OCI-LY1 (cell line): ENCODE measurements around the gene NR6A1.

Source experiments
- H2AFZ ChIP-seq: fragments of 200-600 bp; sonication (generic), shearing (Covaris generic); 2 replicates; pipeline ENCODE4 v1.6.0; 2014; ENCODE audit warnings: antibody characterized with exemption, mild to moderate bottlenecking, low read length
- H3F3A ChIP-seq: fragments of 200-600 bp; sonication (generic), shearing (Covaris generic); 2 replicates; pipeline ENCODE4 v1.6.0; 2014; ENCODE audit warnings: mild to moderate bottlenecking, antibody characterized with exemption, low read length, moderate library complexity; ENCODE audit not compliant: insufficient read depth
- H3K27ac ChIP-seq: fragments of 200-600 bp; sonication (generic); 2 replicates; pipeline ENCODE4 v1.5.1; 2014; ENCODE audit warnings: low read length, mixed run types, mild to moderate bottlenecking, low read depth; ENCODE audit not compliant: poor library complexity, severe bottlenecking
- H3K27me3 ChIP-seq: fragments of 200-600 bp; sonication (generic); 2 replicates; pipeline ENCODE4 v1.6.0; 2014; ENCODE audit warnings: antibody characterized with exemption, mild to moderate bottlenecking, low read length, moderate library complexity; ENCODE audit not compliant: insufficient read depth
- H3K36me3 ChIP-seq: fragments of 200-600 bp; sonication (generic); 2 replicates; pipeline ENCODE4 v1.6.1; 2014; ENCODE audit warnings: mild to moderate bottlenecking, antibody characterized with exemption, low read length, moderate library complexity, mixed read lengths; ENCODE audit not compliant: insufficient read depth
- H3K4me1 ChIP-seq: fragments of 200-600 bp; sonication (generic); 2 replicates; pipeline ENCODE4 v1.5.1; 2014; ENCODE audit warnings: mild to moderate bottlenecking, low read length, moderate library complexity; ENCODE audit not compliant: insufficient read depth, severe bottlenecking
- H3K4me2 ChIP-seq: fragments of 200-600 bp; sonication (generic), shearing (Covaris generic); 2 replicates; pipeline ENCODE4 v1.6.1; 2014; ENCODE audit warnings: low read length
- H3K4me3 ChIP-seq: fragments of 200-600 bp; sonication (generic); 2 replicates; pipeline ENCODE4 v1.5.1; 2014; ENCODE audit warnings: low read length, low read depth, mild to moderate bottlenecking, mixed read lengths; ENCODE audit not compliant: poor library complexity, severe bottlenecking
- H3K79me2 ChIP-seq: fragments of 200-600 bp; shearing (Covaris generic); 2 replicates; pipeline ENCODE4 v1.6.1; 2016; ENCODE audit warnings: mixed run types, low read length, mixed read lengths; ENCODE audit not compliant: insufficient read depth
- H3K9ac ChIP-seq: fragments of 200-600 bp; sonication (generic), shearing (Covaris generic); 2 replicates; pipeline ENCODE4 v1.6.1; 2014; ENCODE audit warnings: mild to moderate bottlenecking, low read length, mixed read lengths
- H3K9me2 ChIP-seq: fragments of 200-600 bp; sonication (generic), shearing (Covaris generic); 2 replicates; pipeline ENCODE4 v1.6.1; 2014; ENCODE audit warnings: low read depth, mild to moderate bottlenecking, low read length, mixed read lengths
- H3K9me3 ChIP-seq: fragments of 200-600 bp; shearing (Covaris generic); 2 replicates; pipeline ENCODE4 v1.6.1; 2014; ENCODE audit warnings: low read length, mixed read lengths
- H4K20me1 ChIP-seq: fragments of 200-600 bp; sonication (generic), shearing (Covaris generic); 2 replicates; pipeline ENCODE4 v1.6.0; 2016; ENCODE audit warnings: mild to moderate bottlenecking, low read length; ENCODE audit not compliant: insufficient read depth
- EZH2 ChIP-seq: fragments of 200-600 bp; sonication (generic), shearing (Covaris generic); IDR thresholded peaks from 2 replicates; pipeline ENCODE4 v1.8.0; 2017; ENCODE audit warnings: borderline replicate concordance, mixed run types, mild to moderate bottlenecking, antibody characterized with exemption, low read length, moderate library complexity, mixed read lengths
- TF ChIP-seq, protein P1 (sequence below): fragments of 200-600 bp; sonication (generic), shearing (Covaris generic); IDR thresholded peaks from 2 replicates; pipeline ENCODE4 v1.5.1; 2017; ENCODE audit warnings: mild to moderate bottlenecking, antibody characterized with exemption, low read length, moderate library complexity, mixed read lengths

The NR6A1 gene

DNA sequence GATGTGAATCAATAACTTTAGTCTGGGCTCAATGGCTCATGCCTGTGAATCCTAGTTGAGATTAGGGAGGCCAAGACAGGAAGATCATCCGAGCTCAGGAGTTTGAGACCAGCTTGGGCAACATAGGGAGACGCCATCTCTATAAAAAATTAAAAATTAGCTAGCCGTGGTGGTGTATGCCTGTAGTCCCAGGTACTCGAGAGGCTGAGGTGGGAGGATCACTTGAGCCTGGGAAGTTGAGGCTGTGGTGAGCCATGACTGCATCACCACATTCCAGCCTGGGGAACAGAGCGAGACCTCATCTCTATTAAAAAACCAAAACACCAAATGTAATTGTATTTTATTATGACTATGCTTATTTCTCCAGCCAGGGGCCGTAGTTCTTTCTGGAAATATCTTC lies 194.4 kb downstream of the NR6A1 start:
- Histone ChIP-seq H3K27me3 (no peaks in the 10 kb centered on the region), H3K9me3 (no peaks in the 10 kb centered on the region), H3K9me2 (no peaks in the 10 kb centered on the region), H3K4me1 (no peaks in the 10 kb centered on the region), H3K4me3 (no peak overlapping the region), H2AFZ (no peak overlapping the region), H3F3A (no peaks in the 10 kb centered on the region; the same call in 1 of the 2 replicates), H3K79me2 (no peaks in the 10 kb centered on the region), H3K4me2 (no peak overlapping the region), H4K20me1 (no peaks in the 10 kb centered on the region), H3K27ac (no peak overlapping the region), H3K36me3 (no peaks in the 10 kb centered on the region), H3K9ac (no peak overlapping the region)
- TF ChIP-seq, protein P1, sequence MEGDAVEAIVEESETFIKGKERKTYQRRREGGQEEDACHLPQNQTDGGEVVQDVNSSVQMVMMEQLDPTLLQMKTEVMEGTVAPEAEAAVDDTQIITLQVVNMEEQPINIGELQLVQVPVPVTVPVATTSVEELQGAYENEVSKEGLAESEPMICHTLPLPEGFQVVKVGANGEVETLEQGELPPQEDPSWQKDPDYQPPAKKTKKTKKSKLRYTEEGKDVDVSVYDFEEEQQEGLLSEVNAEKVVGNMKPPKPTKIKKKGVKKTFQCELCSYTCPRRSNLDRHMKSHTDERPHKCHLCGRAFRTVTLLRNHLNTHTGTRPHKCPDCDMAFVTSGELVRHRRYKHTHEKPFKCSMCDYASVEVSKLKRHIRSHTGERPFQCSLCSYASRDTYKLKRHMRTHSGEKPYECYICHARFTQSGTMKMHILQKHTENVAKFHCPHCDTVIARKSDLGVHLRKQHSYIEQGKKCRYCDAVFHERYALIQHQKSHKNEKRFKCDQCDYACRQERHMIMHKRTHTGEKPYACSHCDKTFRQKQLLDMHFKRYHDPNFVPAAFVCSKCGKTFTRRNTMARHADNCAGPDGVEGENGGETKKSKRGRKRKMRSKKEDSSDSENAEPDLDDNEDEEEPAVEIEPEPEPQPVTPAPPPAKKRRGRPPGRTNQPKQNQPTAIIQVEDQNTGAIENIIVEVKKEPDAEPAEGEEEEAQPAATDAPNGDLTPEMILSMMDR: no peak
- no peak for TF ChIP-seq EZH2

- Histone ChIP-seq H3K27ac (no peak overlapping the region), H3K4me3 (no peak overlapping the region), H3F3A (no peaks in the 10 kb centered on the region), H3K27me3 (no peaks in the 10 kb centered on the region), H3K4me1 (no peaks in the 10 kb centered on the region), H3K9ac (no peak overlapping the region), H4K20me1 (no peaks in the 10 kb centered on the region), H3K9me3 (no peaks in the 10 kb centered on the region), H3K36me3 (no peaks in the 10 kb centered on the region), H3K79me2 (no peaks in the 10 kb centered on the region), H3K9me2 (no peaks in the 10 kb centered on the region), H2AFZ (no peak overlapping the region), H3K4me2 (no peak overlapping the region)
- TF ChIP-seq, protein P1: no peak
- no peak for TF ChIP-seq EZH2
Measured at GRCh38 chr9:124574534-124575375, 196.4 kb downstream of the NR6A1 start.

GRCh38 chr9:124570942-124571666 lies 200.0 kb downstream of the NR6A1 start:
- no peak overlapping the region for H3K4me2 ChIP-seq
- H3F3A ChIP-seq: no peaks in the 10 kb centered on the region
- no peaks in the 10 kb centered on the region for H3K9me2 ChIP-seq
- no peaks in the 10 kb centered on the region for H3K4me1 ChIP-seq
- H3K4me3 ChIP-seq: no peak overlapping the region
- no peaks in the 10 kb centered on the region for H3K36me3 ChIP-seq
- H3K79me2 ChIP-seq: no peaks in the 10 kb centered on the region
- H2AFZ ChIP-seq: no peak overlapping the region
- no peak overlapping the region for H3K9ac ChIP-seq
- H3K27me3 ChIP-seq: no peaks in the 10 kb centered on the region
- TF ChIP-seq, protein P1: no peak
- TF ChIP-seq EZH2: no peak
- no peaks in the 10 kb centered on the region for H3K9me3 ChIP-seq
- no peaks in the 10 kb centered on the region for H4K20me1 ChIP-seq
- H3K27ac ChIP-seq: no peak overlapping the region
